ENCODE results near the gene BRME1. TPM values are rescaled to one million over a fixed set of nuclear protein-coding genes. Genes with fewer than 3 reads are reported as not detected.

BRME1 gene
- polyA plus RNA-seq, 1 donor from 2014 or later: 6.2 TPM

DNA sequence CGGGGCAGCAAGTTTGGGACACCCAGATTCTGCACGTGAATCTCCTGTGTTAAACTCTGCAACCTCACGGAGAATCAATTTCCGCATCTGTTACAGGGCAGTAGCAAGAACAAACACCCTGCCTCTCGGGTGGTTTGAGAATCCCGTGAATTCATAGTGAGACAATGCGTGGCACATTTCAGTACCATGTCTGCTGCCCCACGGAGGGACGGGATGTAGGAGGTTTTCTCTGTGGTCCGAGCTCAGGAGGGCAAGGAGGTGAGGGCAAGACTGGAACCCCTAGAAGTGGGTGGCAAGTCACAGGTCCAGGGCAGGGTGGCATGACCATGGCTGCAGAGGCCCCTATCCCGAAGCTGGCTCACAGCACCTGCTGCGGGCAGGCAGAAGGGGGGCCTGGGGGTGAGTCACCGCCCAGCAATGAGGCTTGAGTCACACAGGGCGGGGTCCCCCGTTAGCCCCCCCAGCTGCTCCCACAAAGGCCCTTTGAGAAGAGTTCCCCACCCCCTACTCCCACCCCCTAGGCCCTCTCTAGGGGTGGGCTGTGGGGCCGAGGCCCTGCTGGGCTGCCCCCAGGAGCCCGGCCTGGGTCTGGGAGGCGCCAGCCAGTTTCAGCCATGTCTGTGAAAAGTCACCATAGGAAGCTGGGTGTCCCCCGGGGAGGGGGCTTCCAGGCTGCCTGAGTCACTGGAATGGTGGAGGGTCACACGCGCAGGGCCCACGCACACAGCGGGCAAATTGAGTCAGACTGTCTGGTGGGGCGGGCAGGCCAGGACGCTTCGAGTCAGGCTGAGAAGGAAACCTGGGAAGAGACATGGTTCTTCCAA lies 54.8 kb downstream of the BRME1 start:
- H2AFZ ChIP-seq (ENCODE audit: low read depth, low read length): no peak overlapping the region
- H4K20me1 ChIP-seq (ENCODE audit: insufficient read depth): no peaks in the 10 kb centered on the region
- no peak overlapping the region for H3K4me2 ChIP-seq (ENCODE audit: low read length)
- H3K27me3 ChIP-seq (ENCODE audit: insufficient read depth, low read depth, low read length): no peaks in the 10 kb centered on the region
- H3K9ac ChIP-seq (ENCODE audit: low read length): no peak overlapping the region
- no peaks in the 10 kb centered on the region for H3K36me3 ChIP-seq (ENCODE audit: insufficient read depth, low read length)
- no peaks in the 10 kb centered on the region for H3K9me3 ChIP-seq (ENCODE audit: low read length)
- no peak for TF ChIP-seq POLR2AphosphoS5 (IDR thresholded peaks at IDR 0.05)
- no peak for TF ChIP-seq EP300 (conservative IDR thresholded peaks at IDR 0.05; ENCODE audit: poor library complexity, severe bottlenecking)
- TF ChIP-seq, protein P1, sequence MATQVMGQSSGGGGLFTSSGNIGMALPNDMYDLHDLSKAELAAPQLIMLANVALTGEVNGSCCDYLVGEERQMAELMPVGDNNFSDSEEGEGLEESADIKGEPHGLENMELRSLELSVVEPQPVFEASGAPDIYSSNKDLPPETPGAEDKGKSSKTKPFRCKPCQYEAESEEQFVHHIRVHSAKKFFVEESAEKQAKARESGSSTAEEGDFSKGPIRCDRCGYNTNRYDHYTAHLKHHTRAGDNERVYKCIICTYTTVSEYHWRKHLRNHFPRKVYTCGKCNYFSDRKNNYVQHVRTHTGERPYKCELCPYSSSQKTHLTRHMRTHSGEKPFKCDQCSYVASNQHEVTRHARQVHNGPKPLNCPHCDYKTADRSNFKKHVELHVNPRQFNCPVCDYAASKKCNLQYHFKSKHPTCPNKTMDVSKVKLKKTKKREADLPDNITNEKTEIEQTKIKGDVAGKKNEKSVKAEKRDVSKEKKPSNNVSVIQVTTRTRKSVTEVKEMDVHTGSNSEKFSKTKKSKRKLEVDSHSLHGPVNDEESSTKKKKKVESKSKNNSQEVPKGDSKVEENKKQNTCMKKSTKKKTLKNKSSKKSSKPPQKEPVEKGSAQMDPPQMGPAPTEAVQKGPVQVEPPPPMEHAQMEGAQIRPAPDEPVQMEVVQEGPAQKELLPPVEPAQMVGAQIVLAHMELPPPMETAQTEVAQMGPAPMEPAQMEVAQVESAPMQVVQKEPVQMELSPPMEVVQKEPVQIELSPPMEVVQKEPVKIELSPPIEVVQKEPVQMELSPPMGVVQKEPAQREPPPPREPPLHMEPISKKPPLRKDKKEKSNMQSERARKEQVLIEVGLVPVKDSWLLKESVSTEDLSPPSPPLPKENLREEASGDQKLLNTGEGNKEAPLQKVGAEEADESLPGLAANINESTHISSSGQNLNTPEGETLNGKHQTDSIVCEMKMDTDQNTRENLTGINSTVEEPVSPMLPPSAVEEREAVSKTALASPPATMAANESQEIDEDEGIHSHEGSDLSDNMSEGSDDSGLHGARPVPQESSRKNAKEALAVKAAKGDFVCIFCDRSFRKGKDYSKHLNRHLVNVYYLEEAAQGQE (IDR thresholded peaks at IDR 0.05; ENCODE audit: borderline replicate concordance): no peak
- no peak for TF ChIP-seq EZH2 (IDR thresholded peaks at IDR 0.05; ENCODE audit: borderline replicate concordance, insufficient read depth, low read length, poor library complexity, severe bottlenecking)
- TF ChIP-seq, protein P2, sequence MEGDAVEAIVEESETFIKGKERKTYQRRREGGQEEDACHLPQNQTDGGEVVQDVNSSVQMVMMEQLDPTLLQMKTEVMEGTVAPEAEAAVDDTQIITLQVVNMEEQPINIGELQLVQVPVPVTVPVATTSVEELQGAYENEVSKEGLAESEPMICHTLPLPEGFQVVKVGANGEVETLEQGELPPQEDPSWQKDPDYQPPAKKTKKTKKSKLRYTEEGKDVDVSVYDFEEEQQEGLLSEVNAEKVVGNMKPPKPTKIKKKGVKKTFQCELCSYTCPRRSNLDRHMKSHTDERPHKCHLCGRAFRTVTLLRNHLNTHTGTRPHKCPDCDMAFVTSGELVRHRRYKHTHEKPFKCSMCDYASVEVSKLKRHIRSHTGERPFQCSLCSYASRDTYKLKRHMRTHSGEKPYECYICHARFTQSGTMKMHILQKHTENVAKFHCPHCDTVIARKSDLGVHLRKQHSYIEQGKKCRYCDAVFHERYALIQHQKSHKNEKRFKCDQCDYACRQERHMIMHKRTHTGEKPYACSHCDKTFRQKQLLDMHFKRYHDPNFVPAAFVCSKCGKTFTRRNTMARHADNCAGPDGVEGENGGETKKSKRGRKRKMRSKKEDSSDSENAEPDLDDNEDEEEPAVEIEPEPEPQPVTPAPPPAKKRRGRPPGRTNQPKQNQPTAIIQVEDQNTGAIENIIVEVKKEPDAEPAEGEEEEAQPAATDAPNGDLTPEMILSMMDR (IDR thresholded peaks at IDR 0.05; ENCODE audit: poor library complexity, severe bottlenecking): no peak
- TF ChIP-seq TAF1 (IDR thresholded peaks at IDR 0.05; ENCODE audit: low read depth): no peak
- no peak for TF ChIP-seq SMC3 (conservative IDR thresholded peaks at IDR 0.05; ENCODE audit: poor library complexity)
- TF ChIP-seq MXI1 (conservative IDR thresholded peaks at IDR 0.05; ENCODE audit: poor library complexity, severe bottlenecking): no peak
- no peak for TF ChIP-seq RAD21 (conservative IDR thresholded peaks at IDR 0.05)
- H3K79me2 ChIP-seq (replicated peaks; ENCODE audit: insufficient read depth, low read length): no peaks in the 10 kb centered on the region
- H3F3A ChIP-seq (ENCODE audit: insufficient read depth, low read length, poor library complexity, severe bottlenecking): no peaks in the 10 kb centered on the region
- no peak overlapping the region for H3K4me3 ChIP-seq (ENCODE audit: low read length)
- H3K9me2 ChIP-seq (ENCODE audit: insufficient read depth, low read length): no peaks in the 10 kb centered on the region
- H3K27ac ChIP-seq (ENCODE audit: low read length): no peak overlapping the region

DNA sequence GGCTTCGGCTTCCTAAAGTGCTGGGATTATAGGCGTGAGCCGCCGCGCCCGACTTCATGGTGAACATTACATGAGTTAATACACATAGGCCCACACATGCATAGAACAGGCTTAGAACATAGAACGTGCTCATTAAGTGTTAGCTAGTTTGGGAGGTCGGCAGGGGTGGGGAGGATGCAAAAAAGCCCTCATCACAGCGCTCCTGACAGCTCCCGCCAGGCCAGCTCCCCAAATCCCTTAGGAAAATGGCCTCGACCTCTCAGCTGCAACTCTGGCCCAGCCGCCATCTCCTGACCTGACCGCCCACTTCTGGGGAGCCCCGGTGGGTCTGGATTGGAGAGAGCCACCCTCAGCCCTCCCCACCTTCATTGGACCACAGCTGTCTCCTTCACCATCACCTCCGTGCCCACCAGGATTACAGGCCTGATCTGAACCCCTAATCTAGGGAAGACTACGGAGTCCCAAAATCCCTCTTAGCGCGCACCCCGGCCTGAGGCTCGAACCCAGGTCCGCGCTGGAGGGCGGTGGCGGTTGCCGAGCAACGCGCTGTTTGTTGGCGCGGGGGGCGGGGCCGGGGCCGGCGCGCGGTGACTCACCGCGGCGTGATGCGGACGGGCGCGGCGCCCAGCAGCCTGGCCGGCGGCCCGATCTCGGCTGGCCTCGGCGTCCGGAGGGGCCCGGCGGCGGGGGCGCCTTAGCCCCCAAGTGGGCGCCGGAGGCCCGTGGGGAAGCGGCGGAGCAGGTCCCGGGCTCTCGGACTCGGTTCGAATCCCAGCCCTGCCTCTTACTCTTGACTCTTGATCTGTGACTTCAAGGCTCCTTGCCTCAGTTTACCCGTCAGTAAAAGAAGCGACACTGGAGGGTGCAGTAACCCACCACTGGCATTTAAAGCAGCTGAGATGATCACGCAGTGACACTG lies 55.7 kb downstream of the BRME1 start:
- H4K20me1 ChIP-seq (ENCODE audit: insufficient read depth): no peaks in the 10 kb centered on the region
- H3K9ac ChIP-seq (ENCODE audit: low read length): no peak overlapping the region
- no peak overlapping the region for H2AFZ ChIP-seq (ENCODE audit: low read depth, low read length)
- H3K79me2 ChIP-seq (replicated peaks; ENCODE audit: insufficient read depth, low read length): no peaks in the 10 kb centered on the region
- no peaks in the 10 kb centered on the region for H3K27me3 ChIP-seq (ENCODE audit: insufficient read depth, low read depth, low read length)
- no peak overlapping the region for H3K4me2 ChIP-seq (ENCODE audit: low read length)
- H3K9me2 ChIP-seq (ENCODE audit: insufficient read depth, low read length): no peaks in the 10 kb centered on the region
- no peaks in the 10 kb centered on the region for H3K9me3 ChIP-seq (ENCODE audit: low read length)
- no peaks in the 10 kb centered on the region for H3K36me3 ChIP-seq (ENCODE audit: insufficient read depth, low read length)
- no peak overlapping the region for H3K4me3 ChIP-seq (ENCODE audit: low read length)
- H3F3A ChIP-seq (ENCODE audit: insufficient read depth, low read length, poor library complexity, severe bottlenecking): no peaks in the 10 kb centered on the region
- TF ChIP-seq EZH2 (IDR thresholded peaks at IDR 0.05; ENCODE audit: borderline replicate concordance, insufficient read depth, low read length, poor library complexity, severe bottlenecking): no peak
- no peak for TF ChIP-seq SMC3 (conservative IDR thresholded peaks at IDR 0.05; ENCODE audit: poor library complexity)
- TF ChIP-seq, protein P2 (IDR thresholded peaks at IDR 0.05; ENCODE audit: poor library complexity, severe bottlenecking): no peak
- TF ChIP-seq MXI1 (conservative IDR thresholded peaks at IDR 0.05; ENCODE audit: poor library complexity, severe bottlenecking): no peak
- TF ChIP-seq, protein P1 (IDR thresholded peaks at IDR 0.05; ENCODE audit: borderline replicate concordance): no peak
- H3K27ac ChIP-seq (ENCODE audit: low read length): no peak overlapping the region
